Keratinocyte (primary cell): Measurements from ENCODE around the gene RAB5A. TPM values are rescaled to one million over a fixed set of nuclear protein-coding genes. Genes with fewer than 3 reads are reported as not detected.

ENCODE experiments used
- DNase-seq: peaks from one replicate; pipeline ENCODE4 v3.0.0-alpha.2; 2011; ENCODE audit warnings: low read depth, missing footprints, low spot score
- FAIRE-seq: peaks from 2 replicates; lab custom pipeline; 2011; peaks lifted over from hg19 to GRCh38; lab: Jason Lieb, UNC
- H2AFZ ChIP-seq: 2 replicates; pipeline ENCODE4 v1.6.0; 2012; ENCODE audit warnings: low read length, control low read depth, inconsistent platforms; ENCODE audit not compliant: control insufficient read depth
- H3K27ac ChIP-seq: 2 replicates; pipeline ENCODE4 v1.5.1; 2011; ENCODE audit warnings: low read length; ENCODE audit not compliant: control insufficient read depth, insufficient read depth
- H3K27me3 ChIP-seq: 3 replicates; pipeline ENCODE4 v1.6.0; 2011; ENCODE audit warnings: low read length; ENCODE audit not compliant: control insufficient read depth, insufficient read depth; ENCODE audit errors: extremely low read depth
- H3K36me3 ChIP-seq, 2 experiments: 2 replicates in 1 of 2; 3 replicates in 1 of 2; pipeline ENCODE4 v1.5.1; 2011; ENCODE audit warnings: low read length in 2 of 2, mild to moderate bottlenecking in 1 of 2; ENCODE audit not compliant: control insufficient read depth in 2 of 2, insufficient read depth in 2 of 2; ENCODE audit errors: extremely low read depth in 1 of 2
- H3K4me1 ChIP-seq: 3 replicates; pipeline ENCODE4 v1.5.1; 2011; ENCODE audit warnings: low read length; ENCODE audit not compliant: control insufficient read depth, insufficient read depth; ENCODE audit errors: extremely low read depth
- H3K4me2 ChIP-seq: 3 replicates; pipeline ENCODE4 v1.6.0; 2011; ENCODE audit warnings: low read depth, low read length; ENCODE audit not compliant: control insufficient read depth, insufficient read depth; ENCODE audit errors: extremely low read depth
- H3K4me3 ChIP-seq, 3 experiments: fragments of 200-600 bp in 1 of 3; sonication (generic) in 1 of 3; 2 replicates in 2 of 3; 3 replicates in 1 of 3; pipeline ENCODE4 v1.5.1; 2011 to 2016; ENCODE audit warnings: low read length in 3 of 3, mild to moderate bottlenecking in 3 of 3, control low read depth in 2 of 3, inconsistent platforms in 1 of 3, low read depth in 1 of 3, mixed read lengths in 1 of 3, mixed run types in 1 of 3, moderate library complexity in 1 of 3; ENCODE audit not compliant: control insufficient read depth in 2 of 3, insufficient read depth in 2 of 3; ENCODE audit errors: extremely low read depth in 1 of 3
- H3K79me2 ChIP-seq: 2 replicates; pipeline ENCODE4 v1.6.0; 2012; ENCODE audit warnings: low read length; ENCODE audit not compliant: control insufficient read depth, insufficient read depth
- H3K9ac ChIP-seq: 3 replicates; pipeline ENCODE4 v1.6.0; 2011; ENCODE audit warnings: low read length; ENCODE audit not compliant: control insufficient read depth, insufficient read depth; ENCODE audit errors: extremely low read depth
- H3K9me1 ChIP-seq: 3 replicates; pipeline ENCODE4 v1.6.0; 2011; ENCODE audit warnings: low read length; ENCODE audit not compliant: control insufficient read depth, insufficient read depth; ENCODE audit errors: extremely low read depth
- H3K9me3 ChIP-seq: 2 replicates; pipeline ENCODE4 v1.5.1; 2012; ENCODE audit warnings: low read depth, low read length; ENCODE audit not compliant: control insufficient read depth
- H4K20me1 ChIP-seq: 3 replicates; pipeline ENCODE4 v1.6.0; 2011; ENCODE audit warnings: low read length; ENCODE audit not compliant: control insufficient read depth, insufficient read depth; ENCODE audit errors: extremely low read depth
- CTCF ChIP-seq, 3 experiments: IDR thresholded peaks in 1 of 3; conservative IDR thresholded peaks in 1 of 3; optimal IDR thresholded peaks in 1 of 3; 2 replicates in 2 of 3; 3 replicates in 1 of 3; pipeline versions ENCODE3 to v1.5.1; 2011; ENCODE audit warnings: low read length in 3 of 3, mild to moderate bottlenecking in 3 of 3, moderate library complexity in 2 of 3, control low read depth in 1 of 3, inconsistent platforms in 1 of 3; ENCODE audit not compliant: insufficient read depth in 2 of 3; ENCODE audit errors: extremely low read depth in 1 of 3
- EZH2 ChIP-seq: IDR thresholded peaks from one replicate; pipeline ENCODE4 v1.6.1; 2012; ENCODE audit warnings: inconsistent platforms, mild to moderate bottlenecking, low read length, moderate library complexity
- dilution Hi-C: fragments of 300-500 bp; cut with MboI; formaldehyde crosslinking; loops from one replicate; pipeline ENCODE4 v1.7.0; 2020; ENCODE audit warnings: low sequenced_read_pairs; ENCODE audit not compliant: extremely low pct_ligation_motif_present
- polyA plus RNA-seq, 5 experiments: library from polyadenylated mRNA; depleted of rRNA in 3 of 5; stranded (reverse) in 3 of 5; stranded (forward) in 1 of 5; unstranded in 1 of 5; fragments of >200 nt; gene quantifications; 1 replicate in 1 of 5; 2 replicates in 3 of 5; 3 replicates in 1 of 5; pipeline versions ENCODE4 v1.2.1 to v1.2.3, GENCODE V29; 2011 to 2012; ENCODE audit warnings: missing spikeins in 2 of 5, low read depth in 1 of 5, low replicate concordance in 1 of 5

Gene RAB5A
- polyA plus RNA-seq, 1 donor (not counting 4 experiments of a cell fraction or from before 2014, with no cell fraction given), result 60.5 TPM

DNA sequence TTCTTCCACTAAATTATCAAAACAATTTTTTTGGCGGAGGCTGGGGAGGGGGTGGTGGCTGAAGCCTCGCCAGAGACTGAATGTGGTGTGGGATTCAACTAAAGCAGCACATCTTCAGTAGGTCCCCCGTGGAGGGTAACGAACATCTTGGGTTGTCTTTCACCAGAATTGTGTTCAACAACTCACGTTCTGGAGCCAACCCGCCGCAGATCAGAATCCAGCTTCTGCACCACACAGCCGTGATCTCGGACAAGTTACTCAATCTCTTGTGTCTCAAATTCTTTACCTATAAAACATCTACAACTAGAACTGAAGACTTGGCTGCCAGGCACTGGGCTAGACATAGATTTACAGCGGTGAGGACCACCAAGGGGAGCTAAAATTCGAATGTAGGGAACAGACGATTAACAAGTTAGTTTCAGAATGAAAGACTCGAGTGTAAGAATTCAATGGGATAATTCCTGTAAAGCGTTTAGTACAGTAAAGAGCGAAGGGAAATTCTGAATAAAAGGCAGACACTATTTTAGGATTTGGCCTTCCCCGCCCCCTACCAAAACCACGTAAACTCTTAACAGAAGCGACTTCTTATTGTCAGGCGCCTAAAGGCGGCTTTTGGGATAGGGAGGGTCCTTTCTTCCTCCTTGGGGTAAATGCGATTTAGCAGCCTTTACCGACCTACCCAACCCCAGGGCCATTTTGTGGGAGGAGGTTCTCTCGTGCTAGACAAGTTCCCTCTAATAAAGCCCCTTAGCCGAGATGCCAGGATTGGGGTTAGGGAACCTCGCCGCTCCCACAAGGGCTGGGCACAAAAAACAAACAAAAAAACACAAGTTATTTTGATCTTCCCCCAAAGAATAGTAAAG, 697 bp upstream of the RAB5A start:
- TF ChIP-seq EZH2 (no peak), CTCF (optimal IDR thresholded peaks at IDR 0.05 in 1 of 3, IDR thresholded peaks at IDR 0.05 in 1 of 3, conservative IDR thresholded peaks at IDR 0.05 in 1 of 3; ENCODE audit: extremely low read depth in 1 of 3, insufficient read depth in 2 of 3, low read length in 3 of 3) (no peak)
- peak overlapping the region; percentile 96 for H3K27ac ChIP-seq
- peak overlapping the region; percentile 88 to 94 (median 90) for H3K4me3 ChIP-seq
- peaks cover 0 to under 1% of the 10 kb centered on the region in 2 experiments for H3K36me3 ChIP-seq
- FAIRE-seq, result no peak
- H3K4me2 ChIP-seq, result peak overlapping the region; percentile 99
- no peak for DNase-seq
- dilution Hi-C loops, result no loop called here
- peaks cover 23% of the 10 kb centered on the region for H3K4me1 ChIP-seq
- H4K20me1 ChIP-seq, result no peaks in the 10 kb centered on the region
- H3K9me1 ChIP-seq, result no peaks in the 10 kb centered on the region
- peaks cover 38% of the 10 kb centered on the region for H3K79me2 ChIP-seq
- peak overlapping the region; percentile 95 for H2AFZ ChIP-seq
- no peaks in the 10 kb centered on the region for H3K9me3 ChIP-seq
- H3K27me3 ChIP-seq, result no peaks in the 10 kb centered on the region
- peak overlapping the region; percentile 95 for H3K9ac ChIP-seq

DNA sequence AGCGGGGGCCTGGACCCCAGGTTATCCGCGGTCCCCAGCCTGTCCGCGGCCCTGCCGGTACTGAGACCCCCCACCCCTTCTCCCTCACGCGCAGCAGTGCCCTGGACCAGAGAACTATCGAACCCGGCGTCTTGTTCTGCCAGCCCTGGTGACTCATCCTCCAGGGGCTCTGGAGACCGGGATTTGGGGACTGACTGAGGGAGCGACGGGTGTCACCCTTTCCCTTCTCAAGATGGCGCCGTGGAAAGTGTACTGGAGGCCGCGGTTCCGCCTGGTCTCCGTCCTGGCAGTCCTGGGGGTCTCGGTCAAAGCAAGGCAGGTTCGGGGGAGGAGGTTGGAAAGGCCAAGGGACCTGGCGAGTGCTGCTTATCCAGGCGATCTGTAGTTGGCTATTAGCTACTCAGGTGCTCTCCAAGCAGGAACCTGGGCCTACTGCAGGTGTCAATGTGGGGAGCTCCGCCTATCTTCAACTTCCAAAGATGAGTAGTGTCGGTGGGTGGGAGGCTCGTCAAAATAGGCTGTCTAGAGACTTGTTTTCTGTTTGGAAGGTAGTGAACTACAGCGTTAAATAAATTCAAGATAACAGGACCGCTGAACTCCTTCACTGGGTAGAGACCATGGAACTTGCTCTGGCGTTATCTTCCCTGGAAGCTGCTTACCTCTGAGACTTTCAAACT, 790 bp downstream of the RAB5A start:
- Histone ChIP-seq H3K9me1 (no peaks in the 10 kb centered on the region), H3K4me2 (peak overlapping the region; percentile 84), H4K20me1 (no peaks in the 10 kb centered on the region), H3K9me3 (no peaks in the 10 kb centered on the region), H3K4me1 (peaks cover 23% of the 10 kb centered on the region), H2AFZ (peak overlapping the region; percentile 87), H3K27ac (peak overlapping the region; percentile 96), H3K9ac (peak overlapping the region; percentile 95), H3K27me3 (no peaks in the 10 kb centered on the region), H3K4me3 (peak overlapping the region; percentile 72 to 90 (median 88)), H3K79me2 (peaks cover 53% of the 10 kb centered on the region), H3K36me3 (peaks cover 3 to 9% of the 10 kb centered on the region in 2 experiments)
- dilution Hi-C loops, result no loop called here
- TF ChIP-seq EZH2, result no peak
- no peak for TF ChIP-seq CTCF (optimal IDR thresholded peaks at IDR 0.05 in 1 of 3, IDR thresholded peaks at IDR 0.05 in 1 of 3, conservative IDR thresholded peaks at IDR 0.05 in 1 of 3; ENCODE audit: extremely low read depth in 1 of 3, insufficient read depth in 2 of 3, low read length in 3 of 3)
- DNase-seq (no peak), FAIRE-seq (peak; percentile 51)
